ENCODE results near the gene SNX11. TPM values are rescaled to one million over a fixed set of nuclear protein-coding genes. Genes with fewer than 3 reads are reported as not detected.

SNX11 gene
- total RNA-seq, 5 donors from 2014 or later (not counting 1 experiment from before 2014, with no cell fraction given), result 10.6 to 20.4 (median 19.5) TPM

GRCh38 chr17:48123776-48124388 lies 16.3 kb downstream of the SNX11 start:
- no CpG with 5 or more reads among the region's 4 CpGs for WGBS (ENCODE audit: insufficient coverage)
- no peaks in the 10 kb centered on the region for H3K4me1 Mint-ChIP-seq
- no peaks in the 10 kb centered on the region for H3K9me3 Mint-ChIP-seq
- no peak overlapping the region for H3K27ac ChIP-seq (ENCODE audit: low read length)
- no peak overlapping the region for H3K27ac Mint-ChIP-seq
- no peak for ATAC-seq (replicated peaks in 1 of 4)
- no peak for DNase-seq
- no peaks in the 10 kb centered on the region for H3K4me1 ChIP-seq (ENCODE audit: control insufficient read depth in 1 of 2, extremely low read depth in 1 of 2, insufficient read depth in 2 of 2, low read length in 2 of 2)
- POLR2A ChIA-PET, result interaction anchor here in 1 of 2 donors (0.6 kb wide), 1 partner anchor 8 kb away, joined by 4 read pairs; no protein-coding TSS in a partner anchor
- H3K4me3 Mint-ChIP-seq, result no peak overlapping the region
- no peaks in the 10 kb centered on the region for H3K27me3 ChIP-seq (replicated peaks in 1 of 2; ENCODE audit: control insufficient read depth in 2 of 2, extremely low read depth in 1 of 2, insufficient read depth in 2 of 2, low read length in 1 of 2)
- H3K9me3 ChIP-seq, result no peaks in the 10 kb centered on the region
- H3K36me3 ChIP-seq (ENCODE audit: control insufficient read depth in 2 of 2, extremely low read depth in 1 of 2, insufficient read depth in 1 of 2, low read length in 1 of 2), result peaks cover 2 to 51% of the 10 kb centered on the region in 2 donors
- peaks cover 23% of the 10 kb centered on the region for H3K36me3 Mint-ChIP-seq
- H3K27me3 Mint-ChIP-seq, result no peaks in the 10 kb centered on the region
- H3K4me3 ChIP-seq (ENCODE audit: control insufficient read depth in 1 of 2, extremely low read depth in 1 of 2, low read length in 1 of 2), result no peak overlapping the region
- CTCF ChIA-PET, result interaction anchor here in 1 of 2 donors (1.4 kb wide), 1 partner anchor 98 kb away, joined by 4 read pairs; no protein-coding TSS in a partner anchor

- CTCF ChIA-PET, result interaction anchor here in 1 of 2 donors (0.6 kb wide), 3 partner anchors 46 to 567 kb away, joined by 3 to 4 read pairs (median 3); no protein-coding TSS in a partner anchor
- Mint-ChIP-seq H3K27me3 (no peaks in the 10 kb centered on the region), H3K4me3 (no peak overlapping the region), H3K36me3 (peaks cover 15% of the 10 kb centered on the region), H3K4me1 (no peaks in the 10 kb centered on the region), H3K9me3 (no peaks in the 10 kb centered on the region), H3K27ac (no peak overlapping the region)
- ATAC-seq (replicated peaks in 1 of 4) (no peak), DNase-seq (no peak)
- no peaks in the 10 kb centered on the region for H3K9me3 ChIP-seq
- no peaks in the 10 kb centered on the region for H3K27me3 ChIP-seq (replicated peaks in 1 of 2; ENCODE audit: control insufficient read depth in 2 of 2, extremely low read depth in 1 of 2, insufficient read depth in 2 of 2, low read length in 1 of 2)
- H3K4me3 ChIP-seq (ENCODE audit: control insufficient read depth in 1 of 2, extremely low read depth in 1 of 2, low read length in 1 of 2), result no peak overlapping the region
- POLR2A ChIA-PET, result no interaction called here
- WGBS (ENCODE audit: insufficient coverage), result 96% methylated on average over 3 of the region's 9 CpGs
- H3K4me1 ChIP-seq (ENCODE audit: control insufficient read depth in 1 of 2, extremely low read depth in 1 of 2, insufficient read depth in 2 of 2, low read length in 2 of 2), result no peaks in the 10 kb centered on the region
- peaks cover 2 to 46% of the 10 kb centered on the region in 2 donors for H3K36me3 ChIP-seq (ENCODE audit: control insufficient read depth in 2 of 2, extremely low read depth in 1 of 2, insufficient read depth in 1 of 2, low read length in 1 of 2)
- no peak overlapping the region for H3K27ac ChIP-seq (ENCODE audit: low read length)
Observed at GRCh38 chr17:48125829-48126531, 18.4 kb downstream of the SNX11 start.

GRCh38 chr17:48126532-48126850 lies 18.9 kb downstream of the SNX11 start:
- H3K27me3 ChIP-seq (replicated peaks in 1 of 2; ENCODE audit: control insufficient read depth in 2 of 2, extremely low read depth in 1 of 2, insufficient read depth in 2 of 2, low read length in 1 of 2), result no peaks in the 10 kb centered on the region
- no peak overlapping the region for H3K4me3 Mint-ChIP-seq
- H3K27ac Mint-ChIP-seq, result no peak overlapping the region
- no peak for DNase-seq
- no peak overlapping the region for H3K4me3 ChIP-seq (ENCODE audit: control insufficient read depth in 1 of 2, extremely low read depth in 1 of 2, low read length in 1 of 2)
- ChIA-PET CTCF (interaction anchor here in 1 of 2 donors (0.6 kb wide), 3 partner anchors 47 to 566 kb away, joined by 3 to 4 read pairs (median 3); no protein-coding TSS in a partner anchor), POLR2A (no interaction called here)
- H3K9me3 ChIP-seq, result no peaks in the 10 kb centered on the region
- H3K27ac ChIP-seq (ENCODE audit: low read length), result no peak overlapping the region
- 98% methylated on average over 6 of the region's 7 CpGs for WGBS (ENCODE audit: insufficient coverage)
- peaks cover 10% of the 10 kb centered on the region for H3K36me3 Mint-ChIP-seq
- no peaks in the 10 kb centered on the region for H3K4me1 ChIP-seq (ENCODE audit: control insufficient read depth in 1 of 2, extremely low read depth in 1 of 2, insufficient read depth in 2 of 2, low read length in 2 of 2)
- H3K27me3 Mint-ChIP-seq, result no peaks in the 10 kb centered on the region
- H3K36me3 ChIP-seq (ENCODE audit: control insufficient read depth in 2 of 2, extremely low read depth in 1 of 2, insufficient read depth in 1 of 2, low read length in 1 of 2), result peaks cover 2 to 41% of the 10 kb centered on the region in 2 donors
- peaks cover 0 to 3% (median 0%) of the 10 kb centered on the region in 3 donors for H3K4me1 Mint-ChIP-seq
- no peaks in the 10 kb centered on the region for H3K9me3 Mint-ChIP-seq
- no peak for ATAC-seq (replicated peaks in 1 of 4)

- Mint-ChIP-seq H3K9me3 (no peaks in the 10 kb centered on the region), H3K36me3 (peaks cover 6% of the 10 kb centered on the region), H3K27ac (peak overlapping the region in 1 of 2 donors; percentile 48), H3K4me3 (no peak overlapping the region), H3K4me1 (peaks cover 0 to 3% (median 0%) of the 10 kb centered on the region in 3 donors), H3K27me3 (no peaks in the 10 kb centered on the region)
- H3K27me3 ChIP-seq (replicated peaks in 1 of 2; ENCODE audit: control insufficient read depth in 2 of 2, extremely low read depth in 1 of 2, insufficient read depth in 2 of 2, low read length in 1 of 2), result no peaks in the 10 kb centered on the region
- no peak overlapping the region for H3K27ac ChIP-seq (ENCODE audit: low read length)
- ChIA-PET POLR2A (interaction anchor here in 1 of 2 donors (0.6 kb wide), 1 partner anchor 45 kb away, joined by 5 read pairs; no protein-coding TSS in a partner anchor), CTCF (no interaction called here)
- no peak overlapping the region for H3K4me3 ChIP-seq (ENCODE audit: control insufficient read depth in 1 of 2, extremely low read depth in 1 of 2, low read length in 1 of 2)
- no peak for DNase-seq
- no peak for ATAC-seq (replicated peaks in 1 of 4)
- WGBS (ENCODE audit: insufficient coverage), result 89% methylated on average over 5 of the region's 9 CpGs
- no peaks in the 10 kb centered on the region for H3K4me1 ChIP-seq (ENCODE audit: control insufficient read depth in 1 of 2, extremely low read depth in 1 of 2, insufficient read depth in 2 of 2, low read length in 2 of 2)
- H3K9me3 ChIP-seq, result no peaks in the 10 kb centered on the region
- peaks cover 2 to 37% of the 10 kb centered on the region in 2 donors for H3K36me3 ChIP-seq (ENCODE audit: control insufficient read depth in 2 of 2, extremely low read depth in 1 of 2, insufficient read depth in 1 of 2, low read length in 1 of 2)
Observed at GRCh38 chr17:48127371-48128051, 19.9 kb downstream of the SNX11 start.

- DNase-seq (no peak), ATAC-seq (replicated peaks in 1 of 4) (no peak)
- no peak overlapping the region for H3K27ac Mint-ChIP-seq
- Histone ChIP-seq H3K9me3 (no peaks in the 10 kb centered on the region), H3K36me3 (ENCODE audit: control insufficient read depth in 2 of 2, extremely low read depth in 1 of 2, insufficient read depth in 1 of 2, low read length in 1 of 2) (peaks cover 0 to 34% of the 10 kb centered on the region in 2 donors), H3K27me3 (replicated peaks in 1 of 2; ENCODE audit: control insufficient read depth in 2 of 2, extremely low read depth in 1 of 2, insufficient read depth in 2 of 2, low read length in 1 of 2) (no peaks in the 10 kb centered on the region), H3K4me1 (ENCODE audit: control insufficient read depth in 1 of 2, extremely low read depth in 1 of 2, insufficient read depth in 2 of 2, low read length in 2 of 2) (no peaks in the 10 kb centered on the region), H3K4me3 (ENCODE audit: control insufficient read depth in 1 of 2, extremely low read depth in 1 of 2, low read length in 1 of 2) (no peak overlapping the region), H3K27ac (ENCODE audit: low read length) (no peak overlapping the region)
- peaks cover 2% of the 10 kb centered on the region for H3K36me3 Mint-ChIP-seq
- CTCF ChIA-PET, result interaction anchor here in 1 of 2 donors (0.7 to 1.8 kb wide), 2 partner anchors 48 to 53 kb away, joined by 4 to 8 read pairs; no protein-coding TSS in a partner anchor
- H3K4me1 Mint-ChIP-seq, result peaks cover 0 to 3% (median 0%) of the 10 kb centered on the region in 3 donors
- H3K9me3 Mint-ChIP-seq, result no peaks in the 10 kb centered on the region
- no CpG with 5 or more reads among the region's 5 CpGs for WGBS (ENCODE audit: insufficient coverage)
- POLR2A ChIA-PET, result no interaction called here
- H3K27me3 Mint-ChIP-seq, result no peaks in the 10 kb centered on the region
- H3K4me3 Mint-ChIP-seq, result no peak overlapping the region
Observed at GRCh38 chr17:48128400-48128799, 20.8 kb downstream of the SNX11 start.

GRCh38 chr17:48129981-48130380 lies 22.4 kb downstream of the SNX11 start:
- Mint-ChIP-seq H3K36me3 (peaks cover 5% of the 10 kb centered on the region), H3K4me3 (no peak overlapping the region), H3K27me3 (no peaks in the 10 kb centered on the region), H3K27ac (no peak overlapping the region), H3K9me3 (no peaks in the 10 kb centered on the region), H3K4me1 (peaks cover 0 to 3% (median 0%) of the 10 kb centered on the region in 3 donors)
- POLR2A ChIA-PET, result interaction anchor here in 1 of 2 donors (0.7 kb wide), 1 partner anchor 105 kb away, joined by 3 read pairs; no protein-coding TSS in a partner anchor
- Histone ChIP-seq H3K27me3 (replicated peaks in 1 of 2; ENCODE audit: control insufficient read depth in 2 of 2, extremely low read depth in 1 of 2, insufficient read depth in 2 of 2, low read length in 1 of 2) (no peaks in the 10 kb centered on the region), H3K36me3 (ENCODE audit: control insufficient read depth in 2 of 2, extremely low read depth in 1 of 2, insufficient read depth in 1 of 2, low read length in 1 of 2) (peaks cover 0 to 29% of the 10 kb centered on the region in 2 donors), H3K27ac (ENCODE audit: low read length) (no peak overlapping the region), H3K9me3 (no peaks in the 10 kb centered on the region), H3K4me3 (ENCODE audit: control insufficient read depth in 1 of 2, extremely low read depth in 1 of 2, low read length in 1 of 2) (no peak overlapping the region), H3K4me1 (ENCODE audit: control insufficient read depth in 1 of 2, extremely low read depth in 1 of 2, insufficient read depth in 2 of 2, low read length in 2 of 2) (no peaks in the 10 kb centered on the region)
- DNase-seq, result no peak
- no CpG with 5 or more reads among the region's 5 CpGs for WGBS (ENCODE audit: insufficient coverage)
- no peak for ATAC-seq (replicated peaks in 1 of 4)
- CTCF ChIA-PET, result interaction anchor here (0.6 to 1.8 kb wide), 6 partner anchors 8 to 188 kb away, joined by 3 to 8 read pairs (median 4); no protein-coding TSS in a partner anchor

Measured in T-cell (primary cell).